IPS DF 19.7 (cell line): ENCODE data around the gene FYB2.

Experiments used
- DNase-seq: peaks from one replicate; pipeline ENCODE4 v3.0.0-alpha.2; 2013; ENCODE audit warnings: low read depth, low spot score

The FYB2 gene

DNA sequence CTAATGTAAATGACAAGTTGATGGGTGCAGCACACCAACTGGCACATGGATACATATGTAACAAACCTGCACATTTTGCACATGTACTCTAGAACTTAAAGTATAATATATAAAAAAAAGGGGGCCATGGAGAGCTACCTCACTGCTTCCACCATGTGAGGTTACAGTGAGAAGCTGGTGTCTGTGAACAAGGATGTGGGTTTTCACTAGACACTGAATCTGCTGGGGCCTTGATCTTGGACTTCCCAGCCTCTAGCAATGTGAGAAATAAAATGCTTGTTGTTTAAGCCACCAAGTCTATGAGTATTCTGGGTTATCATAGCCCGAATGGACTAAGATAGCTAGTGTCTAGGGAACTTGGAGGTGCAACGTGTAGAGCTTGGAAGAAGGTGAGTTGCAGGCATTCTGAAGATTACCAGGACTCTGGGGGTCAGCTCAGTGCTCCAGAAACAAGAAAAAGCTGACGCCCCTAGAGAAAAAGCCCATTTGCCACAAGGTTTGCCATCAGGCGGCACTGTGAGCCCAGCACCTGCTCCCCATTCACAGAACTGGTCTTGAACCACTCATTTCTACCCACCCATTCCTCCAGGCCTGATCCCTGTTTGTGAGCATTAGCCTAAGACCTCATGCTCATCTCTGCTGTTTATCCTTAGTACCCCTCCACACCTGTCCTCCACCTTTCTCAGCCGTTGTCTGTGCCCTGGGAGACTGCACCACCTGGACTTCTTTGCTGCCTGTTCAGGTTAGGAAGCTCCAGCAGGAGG lies 15.1 kb upstream of the FYB2 start:
- DNase-seq, result no peak

DNA sequence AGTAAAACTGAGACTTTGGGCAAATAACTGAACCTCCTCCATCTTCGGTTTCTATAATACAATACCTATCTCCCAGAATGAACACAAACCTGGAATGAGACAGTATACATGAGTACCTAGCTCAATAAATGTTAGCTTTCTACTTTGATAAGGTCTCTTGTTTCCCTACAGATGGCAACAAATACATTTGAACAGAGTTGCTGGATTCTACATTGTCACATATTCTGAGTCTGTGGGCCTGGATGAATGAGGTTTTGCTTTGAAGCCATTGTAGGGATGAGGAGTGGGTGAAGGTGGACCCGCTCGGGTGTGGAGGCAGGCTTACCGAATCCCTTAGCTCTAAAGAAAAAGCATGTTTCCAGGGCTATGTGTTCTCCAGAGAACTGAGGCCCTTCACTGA lies 13.9 kb upstream of the FYB2 start:
- no peak for DNase-seq

DNA sequence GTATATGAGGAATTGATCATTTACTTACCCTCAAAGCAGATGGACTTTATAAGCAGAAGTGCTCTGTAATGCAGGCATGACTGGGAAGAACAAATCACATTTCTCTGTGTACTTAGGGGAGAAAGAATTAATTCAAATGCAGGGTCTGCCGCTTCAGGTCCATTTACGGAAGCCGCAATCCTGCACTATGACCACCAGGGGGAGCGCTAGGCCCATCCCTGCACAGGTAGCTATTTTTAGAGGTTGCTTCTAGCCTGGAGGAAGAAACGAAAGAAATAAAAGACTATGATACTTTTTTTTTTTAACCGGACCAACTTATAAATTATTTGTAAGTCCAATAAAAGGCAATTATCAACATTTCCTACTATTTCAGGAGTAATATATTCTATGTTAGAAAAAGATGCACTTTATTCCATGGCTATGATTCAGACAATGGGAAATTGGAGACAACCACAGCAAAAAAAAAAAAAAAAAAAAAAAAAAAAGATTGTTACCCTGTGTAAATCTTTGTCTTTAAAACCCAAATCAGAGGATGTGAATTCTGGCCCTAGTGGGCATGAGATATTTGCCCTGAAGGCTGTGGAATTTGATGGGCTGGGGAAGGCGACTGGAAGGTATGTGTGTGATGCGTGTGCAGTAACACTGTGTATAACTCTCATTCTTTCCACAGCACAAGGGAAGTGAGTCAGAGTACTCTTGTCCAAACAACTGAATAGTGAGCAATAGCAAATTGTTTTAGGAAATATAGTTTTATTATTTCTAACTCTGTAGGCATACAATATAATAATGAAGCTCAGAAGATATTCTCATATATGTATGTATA lies 12.9 kb upstream of the FYB2 start:
- DNase-seq, result no peak

DNA sequence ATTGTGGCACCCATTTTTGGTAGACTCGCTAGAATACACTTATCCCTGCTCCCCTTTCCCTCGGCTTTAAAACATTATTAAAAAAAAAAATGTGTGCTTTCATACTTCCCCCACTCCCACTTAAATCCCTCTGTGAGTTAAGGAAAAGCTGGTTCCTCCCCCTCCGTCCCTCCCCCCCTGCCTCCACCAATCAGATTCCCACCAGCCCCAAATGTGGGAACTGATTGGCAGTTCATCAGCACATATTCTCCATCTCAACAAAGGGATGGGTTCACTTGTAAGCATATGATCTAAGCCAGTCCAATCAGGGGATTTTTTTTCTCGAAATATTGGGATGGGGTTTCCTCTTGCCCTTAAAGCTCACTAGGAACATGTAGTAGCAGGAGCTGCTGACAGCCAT lies 10.8 kb upstream of the FYB2 start:
- DNase-seq, result no peak

DNA sequence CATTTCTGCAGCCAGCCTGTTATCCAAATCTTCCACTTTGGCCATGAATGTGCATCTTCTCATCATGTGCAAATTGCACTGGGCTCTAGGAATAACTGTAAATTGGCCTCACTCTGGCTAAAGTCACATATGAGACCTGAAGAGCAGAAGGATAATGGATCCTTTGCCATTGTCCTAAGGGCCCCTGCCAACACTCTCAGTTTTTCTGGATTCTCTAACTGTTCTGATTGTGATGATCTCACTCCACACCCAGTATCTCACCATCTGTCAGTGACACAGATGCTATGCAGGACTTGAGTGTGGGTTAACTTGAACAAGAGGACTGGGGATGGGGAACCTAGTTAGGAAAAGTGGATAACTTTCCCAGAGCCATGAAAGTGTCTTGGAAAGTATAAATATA lies 8.5 kb upstream of the FYB2 start:
- no peak for DNase-seq

DNA sequence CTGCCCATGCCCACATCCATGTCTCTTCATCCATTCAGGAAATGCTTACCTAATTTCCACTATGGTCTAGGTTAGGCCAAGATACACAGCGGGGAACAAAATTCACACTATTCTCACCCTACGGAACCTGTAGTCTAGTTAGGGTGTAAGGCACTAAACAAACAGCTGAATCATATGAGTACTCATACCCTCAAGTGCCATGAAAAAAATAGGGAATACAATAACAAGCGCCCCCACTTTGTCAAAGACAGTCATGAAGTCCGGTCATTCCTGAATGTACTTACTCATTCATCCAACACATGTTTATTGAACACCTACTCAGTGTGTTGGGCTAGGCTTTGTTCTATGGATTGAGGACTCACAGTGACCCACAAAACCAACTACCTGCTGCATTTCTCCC lies 6.2 kb upstream of the FYB2 start:
- no peak for DNase-seq

DNA sequence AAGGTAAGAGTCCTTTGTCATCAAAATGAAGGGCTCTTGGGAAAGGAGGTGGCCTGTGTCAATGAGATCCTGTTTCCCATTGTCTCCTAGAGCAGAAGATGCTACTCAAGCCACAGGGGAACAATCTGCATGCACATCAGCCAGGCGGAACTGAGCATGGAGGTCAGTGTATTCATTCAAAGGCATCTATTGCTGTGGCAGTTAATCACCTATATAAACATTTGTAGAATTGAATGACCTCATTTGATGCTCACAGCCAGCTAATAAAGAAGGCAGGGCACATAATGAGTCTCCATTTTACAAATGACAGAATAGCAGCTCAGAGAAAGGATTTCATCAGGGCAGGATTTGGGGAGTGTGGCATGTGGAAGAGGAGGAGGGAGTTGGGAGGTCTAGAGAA lies 5.7 kb upstream of the FYB2 start:
- DNase-seq, result no peak

DNA sequence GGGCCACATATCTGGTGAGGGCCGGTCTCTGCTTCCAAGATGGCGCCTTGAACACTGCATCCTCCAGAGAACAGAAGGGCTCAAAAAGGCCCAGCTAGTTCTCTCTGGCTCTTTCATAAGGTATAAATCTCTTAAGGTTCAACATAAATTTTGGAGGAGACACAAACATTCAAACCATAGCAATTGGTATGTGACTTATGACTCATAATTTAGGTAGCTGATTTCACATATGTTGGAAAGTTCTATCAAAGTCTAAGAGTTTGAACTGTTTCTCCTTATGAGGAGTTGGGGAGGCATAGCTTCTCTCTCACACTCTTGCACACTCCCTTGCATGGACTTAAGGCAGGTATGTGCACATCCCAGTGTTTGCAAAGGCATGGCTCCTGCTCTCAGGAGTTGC lies 5.1 kb upstream of the FYB2 start:
- no peak for DNase-seq

DNA sequence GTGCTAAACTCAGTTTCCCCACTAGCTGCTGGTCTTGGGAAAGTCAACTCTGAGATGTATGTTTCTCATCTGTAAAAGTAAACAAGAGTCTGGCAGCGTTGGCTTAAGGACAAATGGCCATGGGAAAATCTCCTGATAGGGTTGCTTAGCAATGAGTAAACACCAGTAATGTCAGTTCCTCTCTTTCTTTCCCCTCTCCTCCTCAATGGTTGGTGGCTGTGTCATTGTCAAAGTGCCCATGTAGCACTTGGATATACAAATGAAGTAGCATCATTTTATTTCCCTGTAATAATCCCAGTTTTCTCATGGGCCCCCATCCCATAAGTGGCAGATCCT lies 2.2 kb upstream of the FYB2 start:
- DNase-seq, result no peak

DNA sequence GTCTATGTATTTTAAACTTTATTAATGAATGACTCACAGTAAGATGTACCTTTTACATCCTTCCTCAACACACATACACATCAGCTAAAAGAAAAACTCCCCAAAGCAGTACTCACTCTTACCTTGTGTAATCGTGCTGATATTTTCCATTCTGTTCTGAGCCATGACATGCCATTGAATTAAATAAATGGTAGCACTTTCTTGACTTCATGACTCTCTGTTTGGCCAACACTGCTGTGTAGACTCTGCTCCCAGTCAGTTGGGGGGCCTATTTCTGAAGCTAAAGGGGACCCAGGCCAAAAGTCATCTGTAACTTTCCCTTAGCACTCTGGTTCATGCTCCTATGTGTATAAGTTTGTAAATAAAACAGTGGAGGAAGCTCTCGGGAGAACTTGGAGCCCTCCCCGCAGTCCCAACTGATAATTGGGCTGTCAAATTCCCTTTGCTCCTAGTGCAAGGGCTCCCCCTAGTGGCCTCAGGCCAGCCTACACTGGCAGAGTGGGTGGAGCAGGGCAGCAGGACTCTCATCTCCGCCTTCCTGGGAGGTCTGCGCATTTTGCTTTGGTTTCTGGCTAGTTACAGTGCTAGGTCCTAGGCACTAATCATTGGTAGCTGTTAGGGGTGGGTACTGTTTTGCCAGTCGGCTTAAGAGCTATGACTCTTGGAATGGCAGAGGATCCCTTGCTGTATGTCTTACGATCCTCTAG lies 1.7 kb upstream of the FYB2 start:
- peak; percentile 63 for DNase-seq

DNA sequence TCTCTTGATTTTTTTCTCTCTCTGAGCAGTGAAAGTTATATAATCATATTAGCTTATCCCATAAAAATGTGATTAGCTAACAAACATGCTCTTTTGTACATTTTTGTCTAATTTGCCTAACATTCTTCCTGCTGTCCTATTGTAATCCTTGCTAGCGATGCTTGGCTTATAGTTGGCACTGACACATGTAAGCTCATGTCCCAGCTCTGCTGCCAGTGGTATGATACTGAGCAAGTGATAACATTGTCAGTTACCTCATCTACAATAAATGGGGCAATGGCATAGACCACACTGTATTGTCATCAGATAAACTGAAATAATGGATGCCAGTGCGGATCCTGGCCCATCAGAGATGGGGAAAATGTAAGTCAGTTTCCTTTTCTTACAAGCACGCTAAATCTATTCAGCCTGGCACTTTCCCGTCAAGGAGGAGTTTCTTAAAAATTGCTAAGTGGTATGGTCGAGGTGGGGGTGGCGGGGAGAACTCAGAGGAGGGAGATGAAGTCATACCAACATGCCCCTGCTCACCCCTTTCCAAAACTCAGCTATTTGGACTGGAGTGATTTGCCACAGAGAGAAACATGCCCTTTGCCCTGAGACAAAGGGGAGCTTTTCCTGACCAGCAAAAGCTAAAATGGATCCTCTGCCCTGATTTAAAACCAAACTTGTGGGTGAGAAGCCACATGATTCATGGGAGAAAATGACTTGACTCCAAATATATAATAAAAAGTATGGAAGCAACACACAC lies 1.3 kb downstream of the FYB2 start:
- no peak for DNase-seq

DNA sequence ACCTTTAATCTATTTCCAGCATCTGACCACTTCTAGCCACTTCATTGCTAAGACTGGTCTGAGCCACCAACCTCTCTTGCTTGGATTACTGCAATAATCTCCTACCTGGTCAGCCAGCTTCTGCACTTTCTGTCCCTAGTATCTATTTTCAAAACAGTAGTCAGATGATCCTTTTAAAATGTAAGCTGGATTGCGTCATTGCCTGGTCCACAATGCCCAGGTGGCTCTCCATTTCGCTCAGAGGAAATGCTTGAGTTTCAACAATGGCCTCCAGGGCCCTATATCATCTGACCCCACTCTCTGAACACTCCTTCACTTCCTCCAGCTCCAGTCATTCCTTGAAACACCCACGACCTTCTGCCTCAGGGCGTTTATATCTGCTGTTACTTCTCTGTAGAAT lies 2.3 kb downstream of the FYB2 start:
- no peak for DNase-seq

DNA sequence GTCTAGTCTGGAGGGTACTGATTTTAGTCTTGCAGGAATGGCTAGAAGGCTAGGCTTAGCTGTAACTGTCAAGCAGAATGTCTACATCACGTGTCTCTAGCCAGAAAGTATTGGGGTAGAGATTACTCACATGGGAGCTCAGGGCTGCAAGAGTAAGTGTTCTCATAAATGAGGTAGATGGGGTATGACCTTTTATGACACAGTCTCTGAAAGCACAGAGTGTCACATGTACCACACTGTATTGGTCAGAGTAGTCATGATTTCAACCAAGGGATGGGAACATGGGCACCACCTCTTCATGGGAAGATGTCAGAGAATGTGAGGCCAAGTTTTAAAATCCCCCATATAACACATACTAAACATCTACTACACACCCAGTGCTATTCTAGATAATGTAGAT lies 2.9 kb downstream of the FYB2 start:
- no peak for DNase-seq

DNA sequence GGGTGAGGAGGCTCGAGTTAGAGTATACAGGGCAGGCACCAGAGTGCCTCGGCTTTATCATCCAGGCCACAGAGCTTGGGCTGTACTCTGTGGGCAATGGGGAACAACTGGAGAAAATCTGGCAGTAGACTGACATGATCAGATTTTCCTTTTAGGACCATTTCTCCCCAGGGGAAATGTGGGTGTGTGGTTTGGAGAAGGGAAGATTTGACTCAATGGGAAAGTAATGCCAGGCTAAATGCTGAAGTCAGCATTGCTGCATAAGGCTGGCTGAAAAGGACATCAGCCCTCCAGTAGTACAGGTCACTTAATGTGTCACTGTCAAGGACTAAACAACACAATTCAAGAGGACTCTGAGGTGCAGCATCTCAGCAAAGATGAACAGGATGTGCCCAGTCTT lies 5.0 kb downstream of the FYB2 start:
- DNase-seq, result no peak

DNA sequence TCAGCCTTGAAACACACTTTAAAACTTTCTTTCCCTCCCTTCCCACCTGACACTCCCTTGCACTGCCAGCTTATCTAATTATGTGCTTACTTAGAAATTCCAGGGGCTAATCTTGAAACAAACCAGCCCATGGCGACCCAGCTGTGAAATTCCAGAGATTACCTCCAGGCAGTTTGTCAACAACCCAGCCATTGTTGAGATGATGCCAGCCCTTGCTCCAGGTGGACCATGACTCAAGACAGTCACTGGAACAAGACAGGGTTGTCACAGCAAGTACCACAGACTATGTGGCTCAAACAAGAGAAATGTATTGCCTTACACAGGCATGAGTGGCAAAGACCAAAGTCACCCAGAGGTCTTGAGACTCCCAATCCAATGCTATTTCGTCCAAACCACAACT lies 7.9 kb downstream of the FYB2 start:
- DNase-seq, result no peak

DNA sequence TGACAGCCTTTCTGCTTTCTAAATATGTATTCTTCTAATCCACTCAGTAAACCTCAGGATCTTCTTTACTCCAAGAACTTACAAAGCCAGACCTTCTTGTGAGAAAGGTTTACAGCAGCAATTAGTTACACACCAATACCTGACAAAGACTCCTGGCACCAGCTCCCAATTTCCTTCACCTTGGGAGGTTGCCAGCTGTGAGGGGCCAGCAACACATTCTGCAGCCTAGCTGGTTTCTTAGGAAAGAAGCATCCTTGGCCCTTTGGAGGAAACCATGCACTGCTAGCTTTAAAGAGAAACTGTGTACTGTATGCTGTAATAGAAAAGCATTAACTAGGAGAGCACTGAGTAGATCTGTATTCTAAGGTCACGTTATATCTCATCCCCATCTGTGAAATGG lies 10.8 kb downstream of the FYB2 start:
- DNase-seq, result no peak

DNA sequence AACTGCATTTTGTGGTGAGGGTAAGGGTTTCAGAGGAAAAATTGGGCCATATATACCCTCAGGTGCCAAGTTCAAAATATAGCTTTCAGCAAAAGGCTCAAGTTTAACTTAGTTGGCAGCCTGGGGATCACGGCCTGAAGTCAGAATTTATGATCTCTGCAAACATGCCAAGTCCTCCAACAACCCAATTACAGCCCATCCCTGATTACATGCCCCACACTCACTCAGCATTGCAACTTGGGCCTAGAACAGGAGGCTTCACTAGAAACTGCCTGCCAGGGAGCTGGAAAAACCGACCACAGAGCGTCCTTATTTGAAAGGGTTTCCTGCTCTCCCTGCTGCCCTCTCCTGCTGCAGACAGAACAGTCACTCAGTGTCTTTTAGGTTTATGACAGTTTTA lies 12.4 kb downstream of the FYB2 start:
- DNase-seq, result no peak

DNA sequence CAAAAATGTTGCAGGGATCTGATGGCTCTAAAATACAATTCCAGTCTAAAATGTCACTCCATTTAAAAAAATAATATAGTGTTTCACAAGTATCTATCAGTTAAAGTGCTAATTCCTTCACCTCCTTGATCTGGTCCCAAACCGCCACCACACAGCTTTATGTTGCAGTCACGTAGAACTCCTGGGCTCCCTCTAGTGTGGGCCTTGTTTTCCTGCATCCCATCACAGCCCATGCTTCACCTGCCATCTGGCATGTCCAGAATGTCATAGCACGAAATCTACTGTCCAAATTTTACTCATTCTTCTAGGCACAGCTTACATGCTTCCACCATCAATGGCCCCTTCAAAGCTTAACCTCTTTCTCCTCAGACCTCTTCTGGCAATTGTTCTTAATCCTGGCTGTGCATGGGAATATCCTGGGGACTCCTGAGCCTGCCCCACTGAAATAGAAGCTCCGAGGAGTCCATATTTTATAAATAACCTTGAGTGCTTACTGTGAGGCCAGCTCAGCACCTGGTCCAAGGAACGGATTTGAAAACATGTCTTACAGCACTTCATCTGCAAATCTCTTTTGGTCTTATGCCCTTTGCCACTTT lies 15.5 kb downstream of the FYB2 start:
- no peak for DNase-seq

DNA sequence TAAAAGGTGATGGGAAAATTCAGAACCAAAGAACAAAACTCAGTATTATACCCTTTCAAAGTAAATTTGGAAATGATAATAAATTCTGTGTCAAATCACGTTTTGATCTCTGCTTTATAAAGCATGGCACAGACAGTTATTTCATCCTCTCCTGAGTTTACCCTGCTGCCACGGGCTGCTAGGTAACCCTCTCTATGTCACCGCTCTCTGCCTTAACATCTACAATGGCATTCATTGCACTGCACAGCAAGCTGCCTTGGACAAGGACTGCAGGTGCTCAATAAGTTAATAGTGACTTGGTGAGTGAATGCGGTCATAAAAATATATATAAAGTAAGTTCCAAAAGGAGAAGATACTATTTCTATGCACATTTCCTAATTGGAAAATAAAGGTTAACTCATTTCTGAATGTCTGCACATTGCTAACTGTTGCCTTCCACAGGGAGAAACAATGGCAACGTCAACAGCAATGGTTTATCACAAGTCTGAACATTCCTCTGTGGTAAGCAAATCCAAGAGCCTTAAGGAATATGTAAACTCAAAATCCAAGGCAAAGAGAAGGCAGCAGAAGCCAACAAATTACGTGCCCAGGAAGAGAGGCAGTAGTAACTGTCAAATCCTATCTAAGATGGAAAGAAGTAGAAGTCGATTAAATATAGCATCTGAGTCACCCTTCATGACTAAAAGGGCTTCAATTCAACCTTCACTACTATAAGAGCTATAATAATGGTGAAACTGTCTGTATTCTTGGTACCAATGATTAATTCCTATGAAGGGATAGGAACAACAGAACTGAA lies 19.4 kb downstream of the FYB2 start:
- DNase-seq, result no peak

DNA sequence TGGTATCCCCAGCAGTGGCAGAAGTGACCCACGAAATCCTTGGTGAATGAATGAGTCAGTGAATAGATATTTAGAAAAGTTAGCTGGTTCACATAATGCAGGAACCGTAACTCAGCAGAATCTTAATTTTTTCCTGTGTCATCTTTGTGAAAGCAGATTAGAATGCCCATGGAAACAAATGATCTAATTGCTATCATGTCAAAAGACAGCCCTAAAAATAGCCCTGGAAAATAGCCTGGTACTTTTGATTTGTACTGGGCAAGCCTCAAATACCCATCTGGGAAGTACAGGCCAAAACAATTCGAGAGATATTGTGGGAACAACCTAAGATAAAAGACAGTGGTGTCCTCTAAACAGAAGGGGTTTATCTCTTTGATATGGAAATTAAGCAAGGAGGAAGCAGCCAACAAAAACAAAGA lies 21.1 kb downstream of the FYB2 start:
- no peak for DNase-seq
